Stomach (tissue), 9 donors: ENCODE results near the gene COX6B1. TPM values are rescaled to one million over a fixed set of nuclear protein-coding genes. Genes with fewer than 3 reads are reported as not detected.

Experiments used
- DNase-seq, 2 donors: peaks; one replicate each; pipeline versions ENCODE4 v3.0.0 to v3.0.0-alpha.2; 2013 to 2019
- H3K27ac ChIP-seq, 5 donors: fragments of 200-600 bp in 4 of 5; sonication (generic) in 4 of 5; one replicate each; pipeline ENCODE4 v1.5.1; 2013 to 2019; ENCODE audit warnings: mild to moderate bottlenecking in 1 of 5, moderate library complexity in 1 of 5
- H3K27me3 ChIP-seq, 3 donors: fragments of 200-600 bp; sonication (generic); one replicate each; pipeline ENCODE4 v1.5.1; 2017 to 2019; ENCODE audit warnings: mixed run types in 1 of 3
- H3K36me3 ChIP-seq, 4 donors: fragments of 200-600 bp; sonication (generic); 1 replicate in 3 of 4; 2 replicates in 1 of 4; pipeline ENCODE4 v1.5.1; 2016 to 2019
- H3K4me1 ChIP-seq, 4 donors: fragments of 200-600 bp; sonication (generic); one replicate each; pipeline ENCODE4 v1.5.1; 2016 to 2019
- H3K4me3 ChIP-seq, 4 donors: fragments of 200-600 bp; sonication (generic) in 3 of 4; one replicate each; pipeline ENCODE4 v1.5.1; 2016 to 2019; ENCODE audit warnings: mild to moderate bottlenecking in 1 of 4
- H3K9me3 ChIP-seq, 4 donors: fragments of 200-600 bp; sonication (generic); one replicate each; pipeline ENCODE4 v1.5.1; 2016 to 2019
- CTCF ChIP-seq, 7 experiments: fragments of 450-650 bp in 4 of 7; fragments of 200-600 bp in 3 of 7; sonication (generic) in 3 of 7; IDR thresholded peaks; one replicate each; pipeline ENCODE4 v1.5.1; 2016 to 2019; ENCODE audit warnings: antibody characterized with exemption in 7 of 7, control low read depth in 2 of 7, mild to moderate bottlenecking in 1 of 7
- EP300 ChIP-seq: sonication (generic); formaldehyde crosslinking; IDR thresholded peaks from one replicate; pipeline ENCODE4 v1.6.1; 2017; ENCODE audit warnings: antibody characterized with exemption
- POLR2A ChIP-seq, 4 donors: fragments of 450-650 bp; IDR thresholded peaks; one replicate each; pipeline ENCODE4 v1.6.1; 2016; ENCODE audit warnings: antibody characterized with exemption in 4 of 4, control low read depth in 2 of 4, mild to moderate bottlenecking in 1 of 4, moderate library complexity in 1 of 4
- POLR2AphosphoS5 ChIP-seq, 3 donors: sonication (generic); formaldehyde crosslinking; IDR thresholded peaks; one replicate each; pipeline ENCODE4 v1.6.1; 2016; ENCODE audit warnings: antibody characterized with exemption in 3 of 3
- WGBS, 5 donors: extraction: QIAGEN DNeasy Blood & Tissue Kit in 3 of 5; methylation state at CpG; one replicate each; pipeline versions ENCODE4 v1.1.5 to v1.1.7; 2013 to 2018; 5-methylcytosine and 5-hydroxymethylcytosine counted together
- intact Hi-C: fragments of 100-400 bp; cut with DNase I; formaldehyde crosslinking; loops from one replicate; pipeline ENCODE4 v1.15.1; 2023; ENCODE audit warnings: low total_unique reads
- polyA plus RNA-seq, 3 donors: library from polyadenylated mRNA; stranded (reverse); fragments of 200-250 nt; gene quantifications; one replicate each; pipeline ENCODE4 v1.2.3, GENCODE V29; 2013
- total RNA-seq, 5 donors: library from RNA; depleted of rRNA; stranded (reverse); fragments of >200 nt; gene quantifications; one replicate each; pipeline versions ENCODE4 v1.1.0 to v1.2.3, GENCODE V29; 2014 to 2016
- donor health status: healthy with polysubstance abuse.
- donor health status: Bipolar disorder and iron deficiency.
- donor health status: healthy.

COX6B1 gene
- total and polyA plus RNA-seq, 8 donors: 198 to 1,293 (median 663) TPM

GRCh38 chr19:35612559-35613321 is 35.4 kb upstream of the COX6B1 start, which contains the start of gene HAUS5:
Gene HAUS5, plus strand, starts transcription at chr19:35612735. Its CDS starts 60 bp downstream, at chr19:35612795.
- H3K27me3 ChIP-seq: no peaks in the 10 kb centered on the region
- H3K9me3 ChIP-seq: peaks cover 0 to 9% (median 2%) of the 10 kb centered on the region in 4 donors
- DNase-seq: peak; percentile 98 to 99
- intact Hi-C loops: no loop called here
- peaks cover 10 to 18% (median 15%) of the 10 kb centered on the region in 4 donors for H3K4me1 ChIP-seq
- H3K27ac ChIP-seq: peak within 1 kb of the TSS in 4 of 5 donors; percentile 74 to 84 (median 78)
- H3K36me3 ChIP-seq: peaks cover 3 to 31% (median 28%) of the 10 kb centered on the region in 4 donors
- WGBS, 5 donors: 0 to 1% (median 0%) methylated on average over 13 to 47 of the region's 47 CpGs
- no peak for TF ChIP-seq EP300
- TF ChIP-seq CTCF (IDR thresholded peaks at IDR 0.05): peak in 2 of 7 experiments; percentile 10 to 31
- no peak for TF ChIP-seq POLR2A (IDR thresholded peaks at IDR 0.05)
- TF ChIP-seq POLR2AphosphoS5 (IDR thresholded peaks at IDR 0.05): peak; percentile 81 to 93 (median 90)
- peak within 1 kb of the TSS; percentile 65 to 84 (median 70) for H3K4me3 ChIP-seq

GRCh38 chr19:35613574-35613973 is 34.5 kb upstream of the COX6B1 start:
- Histone ChIP-seq H3K9me3 (peaks cover 0 to under 1% (median 0%) of the 10 kb centered on the region in 4 donors), H3K27me3 (no peaks in the 10 kb centered on the region), H3K4me3 (no peak overlapping the region), H3K27ac (no peak overlapping the region), H3K36me3 (peaks cover 3 to 39% (median 34%) of the 10 kb centered on the region in 4 donors), H3K4me1 (peaks cover 10 to 18% (median 15%) of the 10 kb centered on the region in 4 donors)
- WGBS, 5 donors: 57 to 92% (median 80%) methylated on average over 1 of the region's 1 CpG
- intact Hi-C loops: no loop called here
- DNase-seq: no peak
- TF ChIP-seq CTCF (IDR thresholded peaks at IDR 0.05) (no peak), POLR2A (IDR thresholded peaks at IDR 0.05) (no peak), EP300 (no peak), POLR2AphosphoS5 (IDR thresholded peaks at IDR 0.05) (no peak)

GRCh38 chr19:35615036-35615435 is 33.1 kb upstream of the COX6B1 start:
- 94 to 97% (median 95%) methylated on average over 14 to 17 of the region's 17 CpGs for WGBS, 5 donors
- no peak overlapping the region for H3K27ac ChIP-seq
- peaks cover 3 to 54% (median 47%) of the 10 kb centered on the region in 4 donors for H3K36me3 ChIP-seq
- no peaks in the 10 kb centered on the region for H3K27me3 ChIP-seq
- intact Hi-C loops: no loop called here
- peaks cover 10 to 18% (median 15%) of the 10 kb centered on the region in 4 donors for H3K4me1 ChIP-seq
- TF ChIP-seq CTCF (IDR thresholded peaks at IDR 0.05) (no peak), POLR2A (IDR thresholded peaks at IDR 0.05) (no peak), POLR2AphosphoS5 (IDR thresholded peaks at IDR 0.05) (no peak), EP300 (no peak)
- no peak overlapping the region for H3K4me3 ChIP-seq
- H3K9me3 ChIP-seq: no peaks in the 10 kb centered on the region
- no peak for DNase-seq

- Histone ChIP-seq H3K4me1 (no peaks in the 10 kb centered on the region), H3K9me3 (no peaks in the 10 kb centered on the region), H3K4me3 (no peak overlapping the region), H3K36me3 (peaks cover 3 to 72% (median 60%) of the 10 kb centered on the region in 4 donors), H3K27me3 (no peaks in the 10 kb centered on the region), H3K27ac (no peak overlapping the region)
- no peak for TF ChIP-seq POLR2A (IDR thresholded peaks at IDR 0.05)
- no peak for TF ChIP-seq EP300
- no peak for TF ChIP-seq POLR2AphosphoS5 (IDR thresholded peaks at IDR 0.05)
- TF ChIP-seq CTCF (IDR thresholded peaks at IDR 0.05): no peak
- intact Hi-C loops: no loop called here
- 70 to 81% (median 79%) methylated on average over 4 to 7 of the region's 7 CpGs for WGBS, 5 donors
- no peak for DNase-seq
Measured at GRCh38 chr19:35618857-35619256, 29.3 kb upstream of the COX6B1 start.
